GM18909 (cell line): ENCODE data around the gene CNPY4.
"Not testable (repeated sequence)": the region's sequence is repeated elsewhere in the genome, so short reads cannot be mapped to it uniquely, and the experiment has no call there.

Experiments used
- ATAC-seq: cut with Tn5 transposase; IDR thresholded peaks from one replicate; pipeline ENCODE4 v1.9.1; 2021; ENCODE audit warnings: mild to moderate bottlenecking; ENCODE audit not compliant: unreplicated experiment, poor library complexity

Gene CNPY4

GRCh38 chr7:100111914-100112313 lies 7.5 kb upstream of the CNPY4 start:
- ATAC-seq = no peak

- ATAC-seq = no peak
These were observed 4.4 kb upstream of the CNPY4 start for GRCh38 chr7:100115026-100115425.

GRCh38 chr7:100118388-100119071 lies 904 bp upstream of the CNPY4 start:
- ATAC-seq = no peak

GRCh38 chr7:100119970-100120732 lies 717 bp downstream of the CNPY4 start:
- ATAC-seq = peak; percentile 25

GRCh38 chr7:100120733-100121036 lies 1.3 kb downstream of the CNPY4 start:
- ATAC-seq = no peak

GRCh38 chr7:100122067-100122466 lies 2.6 kb downstream of the CNPY4 start:
- no peak for ATAC-seq

GRCh38 chr7:100122568-100122967 lies 3.1 kb downstream of the CNPY4 start:
- no peak for ATAC-seq

- no peak for ATAC-seq
These were observed 5.1 kb downstream of the CNPY4 start for GRCh38 chr7:100124301-100125230.

- no peak for ATAC-seq
These were observed 7.0 kb downstream of the CNPY4 start for GRCh38 chr7:100126239-100126930.

GRCh38 chr7:100126931-100127865 lies 7.8 kb downstream of the CNPY4 start, which contains the start of gene MBLAC1:
Gene MBLAC1 (plus strand): TSS chr7:100126967. CDS start chr7:100127396, 429 bp downstream.
- ATAC-seq = peak; percentile 64

- peak; percentile 5 for ATAC-seq
These were observed 8.6 kb downstream of the CNPY4 start for GRCh38 chr7:100127866-100128636.

GRCh38 chr7:100128637-100128963 lies 9.2 kb downstream of the CNPY4 start:
- no peak for ATAC-seq

- not testable (repeated sequence) for ATAC-seq
These were observed 10.8 kb downstream of the CNPY4 start for GRCh38 chr7:100130220-100130607.

- ATAC-seq = no peak
These were observed 11.4 kb downstream of the CNPY4 start for GRCh38 chr7:100130608-100131453.

GRCh38 chr7:100132126-100132525 lies 12.7 kb downstream of the CNPY4 start:
- no peak for ATAC-seq

GRCh38 chr7:100132697-100133151 lies 13.3 kb downstream of the CNPY4 start:
- peak; percentile 69 for ATAC-seq

GRCh38 chr7:100137851-100138760 lies 18.7 kb downstream of the CNPY4 start:
- ATAC-seq = no peak
